Skin of body (tissue), 2 donors: Measurements from ENCODE around the gene MBNL1. TPM values are rescaled to one million over a fixed set of nuclear protein-coding genes. Genes with fewer than 3 reads are reported as not detected.
"Not testable (repeated sequence)": the region's sequence is repeated elsewhere in the genome, so short reads cannot be mapped to it uniquely, and the experiment has no call there.

Experiments used
- DNase-seq: peaks from one replicate; lab custom pipeline; 2025; lab: John Stamatoyannopoulos, UW
- total RNA-seq: library from RNA; depleted of rRNA; stranded (reverse); fragments of >200 nt; gene quantifications from one replicate; pipeline ENCODE4 v1.2.3, GENCODE V29; 2014

MBNL1 gene
- total RNA-seq, 1 donor from 2014 or later = 142 TPM

GRCh38 chr3:152440243-152440642, 171.5 kb downstream of the MBNL1 start:
- DNase-seq = not testable (repeated sequence)

- no peak for DNase-seq
These were observed 174.7 kb downstream of the MBNL1 start for GRCh38 chr3:152443212-152444023.

GRCh38 chr3:152444029-152444641, 175.4 kb downstream of the MBNL1 start:
- peak; percentile 69 for DNase-seq

GRCh38 chr3:152445212-152445611, 176.5 kb downstream of the MBNL1 start:
- no peak for DNase-seq

- DNase-seq = no peak
These were observed 177.8 kb downstream of the MBNL1 start for GRCh38 chr3:152446495-152446894.

- no peak for DNase-seq
These were observed 178.8 kb downstream of the MBNL1 start for GRCh38 chr3:152447511-152447910.

- DNase-seq = no peak
These were observed 179.4 kb downstream of the MBNL1 start for GRCh38 chr3:152448091-152448490.

- no peak for DNase-seq
These were observed 183.6 kb downstream of the MBNL1 start for GRCh38 chr3:152452318-152452717.

- no peak for DNase-seq
These were observed 185.5 kb downstream of the MBNL1 start for GRCh38 chr3:152454076-152454875.

- no peak for DNase-seq
These were observed 187.3 kb downstream of the MBNL1 start for GRCh38 chr3:152455989-152456388.

- DNase-seq = no peak
These were observed 189.0 kb downstream of the MBNL1 start for GRCh38 chr3:152457500-152458375.

GRCh38 chr3:152458376-152459117, 189.8 kb downstream of the MBNL1 start:
- no peak for DNase-seq

- DNase-seq = no peak
These were observed 190.4 kb downstream of the MBNL1 start for GRCh38 chr3:152459118-152459515.

- DNase-seq = no peak
These were observed 190.8 kb downstream of the MBNL1 start for GRCh38 chr3:152459572-152459971.

- DNase-seq = no peak
These were observed 192.2 kb downstream of the MBNL1 start for GRCh38 chr3:152460936-152461335.

GRCh38 chr3:152461460-152461859, 192.7 kb downstream of the MBNL1 start:
- no peak for DNase-seq

GRCh38 chr3:152466784-152467183, 198.1 kb downstream of the MBNL1 start:
- no peak for DNase-seq

GRCh38 chr3:152469248-152470025, 200.7 kb downstream of the MBNL1 start:
- DNase-seq = no peak

GRCh38 chr3:152470095-152470494, 201.4 kb downstream of the MBNL1 start:
- DNase-seq = no peak

- DNase-seq = no peak
These were observed 202.2 kb downstream of the MBNL1 start for GRCh38 chr3:152470893-152471292.
